BJ (cell line): ENCODE measurements around the gene TNFRSF8. TPM values are rescaled to one million over a fixed set of nuclear protein-coding genes. Genes with fewer than 3 reads are reported as not detected.

ENCODE experiments used
- CTCF ChIA-PET: fragments of 350-600 bp; formaldehyde crosslinking; extraction: SDS; loops from one replicate; lab custom pipeline; 2021; ENCODE audit warnings: antibody characterized with exemption, inconsistent platforms; lab: Yijun Ruan, JAX
- POLR2A ChIA-PET: fragments of 300-600 bp; sonication (Branson Sonifier 250); formaldehyde crosslinking; extraction: SDS; loops from one replicate; lab custom pipeline; 2021; ENCODE audit warnings: antibody characterized with exemption; lab: Charles Lee
- DNase-seq: peaks from one replicate; pipeline ENCODE4 v3.0.0-alpha.2; 2011; ENCODE audit warnings: low read depth
- H3K27me3 ChIP-seq: 2 replicates; pipeline ENCODE4 v1.6.0; 2011; ENCODE audit warnings: low read length; ENCODE audit not compliant: control insufficient read depth, insufficient read depth
- H3K36me3 ChIP-seq: 2 replicates; pipeline ENCODE4 v1.5.1; 2011; ENCODE audit warnings: low read length; ENCODE audit not compliant: control insufficient read depth, insufficient read depth
- H3K4me3 ChIP-seq: 2 replicates; pipeline ENCODE4 v1.5.1; 2011; ENCODE audit warnings: low read depth, mild to moderate bottlenecking, control low read depth, low read length
- CTCF ChIP-seq: IDR thresholded peaks from 2 replicates; pipeline ENCODE4 v1.5.1; 2011; ENCODE audit warnings: low read depth, mild to moderate bottlenecking, control low read depth, inconsistent platforms, low read length, moderate library complexity; ENCODE audit not compliant: insufficient read depth
- polyA plus RNA-seq: library from polyadenylated mRNA; depleted of rRNA; stranded (reverse); fragments of >200 nt; gene quantifications from 2 replicates; pipeline ENCODE4 v1.2.3, GENCODE V29; 2011

The TNFRSF8 gene
- polyA plus RNA-seq, 1 experiment = not detected

- ChIA-PET POLR2A (no interaction called here), CTCF (interaction anchor here (0.8 to 1.3 kb wide), 3 partner anchors 11 to 63 kb away, joined by 3 to 4 read pairs (median 4); no protein-coding TSS in a partner anchor)
- Histone ChIP-seq H3K36me3 (no peaks in the 10 kb centered on the region), H3K27me3 (no peaks in the 10 kb centered on the region), H3K4me3 (no peak overlapping the region)
- no peak for TF ChIP-seq CTCF
- DNase-seq = no peak
These were observed 82.7 kb downstream of the TNFRSF8 start for GRCh38 chr1:12145616-12146342.

GRCh38 chr1:12146343-12147112 lies 83.4 kb downstream of the TNFRSF8 start:
- H3K4me3 ChIP-seq = no peak overlapping the region
- H3K27me3 ChIP-seq = no peaks in the 10 kb centered on the region
- no peak for TF ChIP-seq CTCF
- ChIA-PET CTCF (interaction anchor here (0.7 to 2.8 kb wide), 3 partner anchors 10 to 64 kb away, joined by 3 to 8 read pairs (median 3); no protein-coding TSS in a partner anchor), POLR2A (no interaction called here)
- no peaks in the 10 kb centered on the region for H3K36me3 ChIP-seq
- no peak for DNase-seq

- Histone ChIP-seq H3K27me3 (no peaks in the 10 kb centered on the region), H3K4me3 (no peak overlapping the region), H3K36me3 (no peaks in the 10 kb centered on the region)
- DNase-seq = no peak
- no peak for TF ChIP-seq CTCF
- POLR2A ChIA-PET = no interaction called here
- CTCF ChIA-PET = interaction anchor here (0.7 to 2.8 kb wide), 2 partner anchors 22 to 63 kb away, joined by 3 to 8 read pairs; no protein-coding TSS in a partner anchor
These were observed 84.1 kb downstream of the TNFRSF8 start for GRCh38 chr1:12147201-12147701.

DNA sequence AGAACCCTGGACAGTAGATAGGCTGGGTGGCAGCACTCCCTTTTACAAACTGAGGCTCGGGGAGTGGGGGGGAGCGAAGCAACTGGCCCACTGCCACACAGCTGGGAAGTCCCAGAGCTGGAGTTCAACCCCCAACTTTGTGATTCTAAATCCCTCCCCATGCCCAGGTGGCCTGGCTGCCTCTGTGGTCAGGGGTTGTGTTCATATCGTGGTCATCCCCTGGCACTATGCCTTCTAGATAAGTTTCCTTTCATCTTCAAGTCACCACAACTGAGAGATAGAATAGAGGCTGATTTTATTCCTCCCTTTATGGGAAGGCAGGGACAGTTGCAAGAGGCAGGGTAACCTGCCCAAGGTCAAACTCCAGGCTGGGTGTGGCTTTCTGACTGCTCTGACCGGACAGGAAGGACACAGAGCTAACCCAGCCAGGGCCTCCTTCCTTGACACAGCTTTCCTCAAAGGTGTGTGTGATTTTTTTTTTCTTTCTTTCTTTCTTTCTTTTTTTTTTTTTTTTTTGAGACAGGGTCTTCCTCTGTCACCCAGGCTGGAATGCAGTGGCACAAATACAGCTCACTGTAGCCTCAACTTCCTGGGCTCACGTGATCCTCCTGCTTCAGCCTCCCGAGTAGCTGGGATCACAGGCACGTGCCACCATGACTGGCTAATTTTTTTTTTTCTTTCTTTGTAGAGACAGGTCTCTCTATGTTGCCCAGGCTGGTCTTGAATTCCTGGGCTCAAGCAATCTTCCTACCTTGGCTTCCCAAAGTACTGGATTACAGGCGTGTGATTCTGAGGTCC lies 85.3 kb downstream of the TNFRSF8 start:
- H3K4me3 ChIP-seq = no peak overlapping the region
- ChIA-PET CTCF (interaction anchor here (2.8 kb wide), 1 partner anchor 24 kb away, joined by 8 read pairs; no protein-coding TSS in a partner anchor), POLR2A (no interaction called here)
- no peaks in the 10 kb centered on the region for H3K36me3 ChIP-seq
- TF ChIP-seq CTCF = no peak
- DNase-seq = no peak
- no peaks in the 10 kb centered on the region for H3K27me3 ChIP-seq
